ENCODE data around the gene OGA.

OGA gene

GRCh38 chr10:101778781-101779543 lies 39.3 kb downstream of the OGA start (continued):
- TF ChIP-seq ZNF623 (tag by site-specific recombination; IDR thresholded peaks at IDR 0.05) (no peak), ZNF530 (tag by site-specific recombination; IDR thresholded peaks at IDR 0.05; ENCODE audit: low read depth) (no peak), ZNF16 (tag by site-specific recombination; IDR thresholded peaks at IDR 0.05; ENCODE audit: low read depth) (no peak), ZBTB8A (tag by site-specific recombination; IDR thresholded peaks at IDR 0.05) (peak; percentile 59; the same call in 1 of the 2 replicates), ZBTB21 (tag by site-specific recombination; IDR thresholded peaks at IDR 0.05) (no peak), BCL6B (tag by site-specific recombination; IDR thresholded peaks at IDR 0.05) (no peak), CTCF (tag by site-specific recombination; IDR thresholded peaks at IDR 0.05) (no peak), ZNF707 (tag by site-specific recombination; IDR thresholded peaks at IDR 0.05) (no peak), ZNF585B (tag by site-specific recombination; IDR thresholded peaks at IDR 0.05) (no peak), ZNF791 (tag by site-specific recombination; IDR thresholded peaks at IDR 0.05) (no peak), ZNF223 (tag by site-specific recombination; IDR thresholded peaks at IDR 0.05) (peak; percentile 37; the same call in 1 of the 2 replicates), ZNF747 (tag by site-specific recombination; IDR thresholded peaks at IDR 0.05) (no peak), ZNF184 (tag by site-specific recombination; IDR thresholded peaks at IDR 0.05) (no peak), ZNF23 (tag by site-specific recombination; IDR thresholded peaks at IDR 0.05; ENCODE audit: borderline replicate concordance) (no peak), ZNF239 (tag by site-specific recombination; IDR thresholded peaks at IDR 0.05) (no peak), GLIS2 (tag by site-specific recombination; IDR thresholded peaks at IDR 0.05) (no peak), ZSCAN30 (tag by site-specific recombination; IDR thresholded peaks at IDR 0.05) (peak; percentile 30; the same call in 1 of the 2 replicates), TSHZ1 (tag by site-specific recombination; IDR thresholded peaks at IDR 0.05; ENCODE audit: borderline replicate concordance) (peak; percentile 86; the same call in 1 of the 2 replicates), ZSCAN4 (tag by site-specific recombination; IDR thresholded peaks at IDR 0.05) (no peak), PRDM10 (tag by site-specific recombination; IDR thresholded peaks at IDR 0.05) (no peak)
- TF ChIP-seq, protein P1, sequence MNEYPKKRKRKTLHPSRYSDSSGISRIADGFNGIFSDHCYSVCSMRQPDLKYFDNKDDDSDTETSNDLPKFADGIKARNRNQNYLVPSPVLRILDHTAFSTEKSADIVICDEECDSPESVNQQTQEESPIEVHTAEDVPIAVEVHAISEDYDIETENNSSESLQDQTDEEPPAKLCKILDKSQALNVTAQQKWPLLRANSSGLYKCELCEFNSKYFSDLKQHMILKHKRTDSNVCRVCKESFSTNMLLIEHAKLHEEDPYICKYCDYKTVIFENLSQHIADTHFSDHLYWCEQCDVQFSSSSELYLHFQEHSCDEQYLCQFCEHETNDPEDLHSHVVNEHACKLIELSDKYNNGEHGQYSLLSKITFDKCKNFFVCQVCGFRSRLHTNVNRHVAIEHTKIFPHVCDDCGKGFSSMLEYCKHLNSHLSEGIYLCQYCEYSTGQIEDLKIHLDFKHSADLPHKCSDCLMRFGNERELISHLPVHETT (tag by site-specific recombination; IDR thresholded peaks at IDR 0.05): no peak
